Gastrocnemius medialis (tissue), 4 donors: ENCODE results near the gene NAA60. TPM values are rescaled to one million over a fixed set of nuclear protein-coding genes. Genes with fewer than 3 reads are reported as not detected.

Source experiments
- ATAC-seq, 2 donors: fragments of 150-250 bp; one replicate each; pipeline ENCODE4 v1.9.1; 2016
- DNase-seq, 2 donors: peaks; one replicate each; pipeline ENCODE4 v3.0.0-alpha.2; 2019
- H3K27ac ChIP-seq, 4 donors: fragments of 200-600 bp; sonication (generic); 1 replicate in 1 of 4; 2 replicates in 3 of 4; pipeline ENCODE4 v1.5.1; 2016 to 2018; ENCODE audit warnings: mild to moderate bottlenecking in 2 of 4, moderate library complexity in 1 of 4
- H3K27me3 ChIP-seq, 3 donors: fragments of 200-600 bp; sonication (generic) in 2 of 3; 1 replicate in 1 of 3; 2 replicates in 2 of 3; pipeline versions ENCODE4 v1.5.1 to v1.6.0; 2016 to 2019; ENCODE audit warnings: mild to moderate bottlenecking in 1 of 3, moderate library complexity in 1 of 3
- H3K36me3 ChIP-seq, 2 donors: fragments of 200-600 bp; sonication (generic) in 1 of 2; one replicate each; pipeline ENCODE4 v1.5.1; 2017 to 2018
- H3K4me1 ChIP-seq, 2 donors: fragments of 200-600 bp; sonication (generic) in 1 of 2; one replicate each; pipeline ENCODE4 v1.5.1; 2016 to 2017; ENCODE audit warnings: mild to moderate bottlenecking in 2 of 2
- H3K4me3 ChIP-seq, 4 donors: fragments of 200-600 bp; sonication (generic) in 3 of 4; 1 replicate in 1 of 4; 2 replicates in 3 of 4; pipeline ENCODE4 v1.5.1; 2016 to 2019; ENCODE audit warnings: mild to moderate bottlenecking in 2 of 4
- H3K9me3 ChIP-seq, 3 donors: fragments of 200-600 bp; sonication (generic) in 2 of 3; 1 replicate in 1 of 3; 2 replicates in 2 of 3; pipeline ENCODE4 v1.5.1; 2016 to 2019
- CTCF ChIP-seq, 5 experiments: fragments of 450-650 bp in 3 of 5; fragments of 200-600 bp in 2 of 5; sonication (generic) in 2 of 5; IDR thresholded peaks in 4 of 5; conservative IDR thresholded peaks in 1 of 5; 1 replicate in 4 of 5; 2 replicates in 1 of 5; pipeline ENCODE4 v1.5.1; 2016 to 2019; ENCODE audit warnings: antibody characterized with exemption in 5 of 5, mild to moderate bottlenecking in 3 of 5, moderate library complexity in 3 of 5
- POLR2A ChIP-seq, 2 donors: fragments of 450-650 bp; IDR thresholded peaks; one replicate each; pipeline ENCODE4 v1.6.1; 2017; ENCODE audit warnings: antibody characterized with exemption in 2 of 2, mild to moderate bottlenecking in 2 of 2, moderate library complexity in 2 of 2
- in situ Hi-C, 4 donors: fragments of 200-750 bp; cut with MboI; loops; one replicate each; pipeline versions ENCODE4 v1.15.0 to v1.8.0; 2017; ENCODE audit warnings: low sequenced_read_pairs in 4 of 4
- intact Hi-C: fragments of 100-400 bp; cut with DNase I; formaldehyde crosslinking; loops from one replicate; pipeline ENCODE4 v1.15.1; 2023; ENCODE audit warnings: low total_unique reads
- total RNA-seq, 4 donors: library from RNA; depleted of rRNA; stranded (reverse); fragments of >200 nt; gene quantifications; one replicate each; pipeline versions ENCODE4 v1.1.0 to v1.2.3, GENCODE V29; 2016

Gene NAA60
- total RNA-seq, 4 donors from 2014 or later, result 14.2 to 16.7 (median 15.4) TPM

- ATAC-seq (no peak), DNase-seq (no peak)
- no peak overlapping the region for H3K4me3 ChIP-seq
- intact Hi-C loops, result no loop called here
- TF ChIP-seq CTCF (IDR thresholded peaks at IDR 0.05 in 4 of 5, conservative IDR thresholded peaks at IDR 0.05 in 1 of 5) (no peak), POLR2A (IDR thresholded peaks at IDR 0.05) (no peak)
- peaks cover 0 to 55% of the 10 kb centered on the region in 2 donors for H3K36me3 ChIP-seq
- no peaks in the 10 kb centered on the region for H3K27me3 ChIP-seq
- peaks cover 0 to 9% of the 10 kb centered on the region in 2 donors for H3K4me1 ChIP-seq
- in situ Hi-C loops, result no loop called here
- no peak overlapping the region for H3K27ac ChIP-seq
- no peaks in the 10 kb centered on the region for H3K9me3 ChIP-seq
Measured at GRCh38 chr16:3485097-3485745, 41.7 kb downstream of the NAA60 start.

- no peak for TF ChIP-seq POLR2A (IDR thresholded peaks at IDR 0.05)
- no peak for TF ChIP-seq CTCF (IDR thresholded peaks at IDR 0.05 in 4 of 5, conservative IDR thresholded peaks at IDR 0.05 in 1 of 5)
- DNase-seq (no peak), ATAC-seq (no peak)
- H3K27me3 ChIP-seq, result no peaks in the 10 kb centered on the region
- H3K36me3 ChIP-seq, result peaks cover 0 to 55% of the 10 kb centered on the region in 2 donors
- in situ Hi-C loops, result no loop called here
- intact Hi-C loops, result no loop called here
- H3K27ac ChIP-seq, result no peak overlapping the region
- H3K9me3 ChIP-seq, result no peaks in the 10 kb centered on the region
- no peak overlapping the region for H3K4me3 ChIP-seq
- H3K4me1 ChIP-seq, result peaks cover 0 to 6% of the 10 kb centered on the region in 2 donors
Measured at GRCh38 chr16:3485821-3486505, 42.5 kb downstream of the NAA60 start.

GRCh38 chr16:3486506-3487215 is 43.2 kb downstream of the NAA60 start:
- in situ Hi-C loops (no loop called here), intact Hi-C loops (no loop called here)
- ATAC-seq (no peak), DNase-seq (no peak)
- TF ChIP-seq CTCF (IDR thresholded peaks at IDR 0.05 in 4 of 5, conservative IDR thresholded peaks at IDR 0.05 in 1 of 5) (no peak), POLR2A (IDR thresholded peaks at IDR 0.05) (no peak)
- H3K4me1 ChIP-seq, result no peaks in the 10 kb centered on the region
- no peak overlapping the region for H3K4me3 ChIP-seq
- no peaks in the 10 kb centered on the region for H3K9me3 ChIP-seq
- H3K27ac ChIP-seq, result no peak overlapping the region
- no peaks in the 10 kb centered on the region for H3K27me3 ChIP-seq
- peaks cover 0 to 49% of the 10 kb centered on the region in 2 donors for H3K36me3 ChIP-seq

- intact Hi-C loops, result no loop called here
- Histone ChIP-seq H3K4me3 (no peak overlapping the region), H3K9me3 (no peaks in the 10 kb centered on the region), H3K27me3 (no peaks in the 10 kb centered on the region), H3K36me3 (peaks cover 0 to 37% of the 10 kb centered on the region in 2 donors), H3K27ac (no peak overlapping the region), H3K4me1 (no peaks in the 10 kb centered on the region)
- DNase-seq (no peak), ATAC-seq (no peak)
- in situ Hi-C loops, result no loop called here
- TF ChIP-seq CTCF (IDR thresholded peaks at IDR 0.05 in 4 of 5, conservative IDR thresholded peaks at IDR 0.05 in 1 of 5), result no peak
- no peak for TF ChIP-seq POLR2A (IDR thresholded peaks at IDR 0.05)
Measured at GRCh38 chr16:3487521-3488410, 44.3 kb downstream of the NAA60 start.
